HG02885 (cell line): ENCODE data around the gene ZDHHC9.

Experiments used
- ATAC-seq: cut with Tn5 transposase; IDR thresholded peaks from one replicate; pipeline ENCODE4 v1.9.1; 2021; ENCODE audit warnings: mild to moderate bottlenecking; ENCODE audit not compliant: unreplicated experiment, poor library complexity

Gene ZDHHC9

DNA sequence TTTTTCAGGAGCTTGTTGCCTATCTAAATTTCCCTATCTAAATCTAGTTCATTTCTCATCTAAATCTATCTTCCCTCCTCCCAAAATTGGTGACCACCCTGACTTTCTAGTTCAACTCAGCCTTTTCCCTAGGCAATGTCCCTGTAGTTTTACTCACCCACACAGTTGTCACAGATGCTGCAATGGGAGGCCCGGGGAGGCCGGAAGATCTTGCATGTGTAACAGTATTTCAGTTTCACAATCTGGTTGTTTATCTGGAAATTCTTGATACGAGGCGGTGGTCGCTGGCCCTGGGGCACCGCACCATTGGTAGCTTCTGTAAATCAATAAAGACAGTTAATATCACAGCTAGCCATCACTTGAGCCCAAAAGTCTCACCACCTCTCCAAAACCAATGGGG, 20.2 kb downstream of the ZDHHC9 start:
- no peak for ATAC-seq

- peak; percentile 68 for ATAC-seq
Observed at GRCh38 chrX:129823115-129823514, 20.6 kb downstream of the ZDHHC9 start.

DNA sequence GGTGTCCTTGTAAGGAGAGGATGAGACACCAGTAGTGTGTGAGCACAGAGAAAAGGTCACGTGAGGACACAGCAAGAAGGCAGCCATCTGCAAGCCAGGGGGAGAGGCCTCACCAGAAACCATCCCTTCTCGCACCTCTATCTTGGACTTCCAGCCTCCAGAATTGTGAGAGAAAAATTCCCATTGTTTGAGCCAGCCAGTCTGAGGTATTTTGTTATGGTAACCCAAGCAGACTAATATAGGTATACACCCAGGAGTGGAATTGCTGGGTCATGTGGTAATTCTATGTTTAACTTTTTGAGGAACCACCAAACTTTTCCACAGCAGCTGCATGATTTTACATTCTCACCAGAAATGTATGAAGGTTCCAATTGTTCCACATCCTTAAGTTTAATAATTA, 25.6 kb downstream of the ZDHHC9 start:
- no peak for ATAC-seq

- ATAC-seq: no peak
Observed at GRCh38 chrX:129813662-129814368, 29.9 kb downstream of the ZDHHC9 start.

DNA sequence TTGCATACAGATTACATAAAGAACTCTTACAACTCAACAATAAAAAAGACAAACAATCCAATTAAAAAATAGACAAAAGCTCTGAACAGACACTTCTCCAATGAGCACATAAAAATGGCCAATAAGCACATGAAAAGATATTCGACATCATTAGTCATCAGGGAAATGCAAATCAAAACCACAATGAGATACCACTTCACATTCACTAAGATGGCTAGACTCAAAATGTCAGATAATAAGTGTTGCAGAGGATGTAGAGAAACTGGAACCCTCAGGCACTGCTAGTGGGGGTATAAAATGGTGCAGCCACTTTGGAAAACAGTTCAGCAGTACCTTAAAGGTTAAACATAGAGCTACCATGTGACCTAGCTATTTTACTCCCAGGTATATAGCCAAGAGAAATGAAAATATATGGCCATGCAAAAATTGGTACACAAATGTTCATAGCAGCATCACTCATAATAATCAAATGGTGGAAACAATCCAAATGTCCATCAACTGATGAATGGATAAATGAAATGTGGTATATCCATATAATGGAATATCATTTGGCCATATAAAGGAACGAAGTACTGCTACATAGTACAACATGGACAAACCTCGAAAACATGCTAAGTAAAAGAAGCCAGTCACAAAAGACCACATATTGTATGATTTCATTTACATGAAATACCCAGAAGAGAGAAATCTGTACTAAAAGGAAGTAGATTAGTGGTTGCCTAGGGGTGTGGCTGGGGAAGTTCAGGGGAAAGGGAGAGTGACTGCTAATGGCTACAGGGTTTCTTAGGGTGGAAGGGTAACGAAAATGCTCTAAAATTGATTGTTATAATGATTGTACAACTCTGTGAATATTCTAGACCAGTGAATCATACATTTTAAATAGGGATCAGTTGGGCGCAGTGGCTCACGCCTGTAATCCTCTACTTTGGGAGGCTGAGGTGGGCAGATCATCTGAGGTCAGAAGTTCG, 34.6 kb downstream of the ZDHHC9 start:
- no peak for ATAC-seq

- ATAC-seq: no peak
Observed at GRCh38 chrX:129808158-129808828, 35.4 kb downstream of the ZDHHC9 start.

- ATAC-seq: no peak
Observed at GRCh38 chrX:129804806-129805205, 38.9 kb downstream of the ZDHHC9 start.

DNA sequence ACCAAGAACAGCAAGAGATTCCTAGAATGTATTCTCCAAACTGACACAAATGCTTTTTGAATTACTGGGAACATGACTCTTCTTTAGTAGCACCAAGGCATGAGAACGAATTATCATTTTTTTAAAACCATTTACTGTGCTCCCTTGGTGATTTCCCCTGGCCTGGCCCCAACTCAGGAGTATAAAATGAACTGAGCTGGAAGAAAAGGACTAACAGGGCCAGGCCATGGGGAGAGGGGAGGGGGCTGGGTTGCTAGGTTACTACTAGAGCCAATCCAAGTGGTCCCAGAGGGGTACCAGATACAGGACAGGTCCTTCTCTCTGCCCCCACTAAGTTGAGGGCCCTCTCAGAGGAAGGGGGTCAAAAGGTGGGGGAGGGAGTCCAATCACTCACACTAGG, 40.8 kb downstream of the ZDHHC9 start:
- ATAC-seq: no peak

GRCh38 chrX:129800186-129800585, 43.5 kb downstream of the ZDHHC9 start:
- ATAC-seq: no peak

DNA sequence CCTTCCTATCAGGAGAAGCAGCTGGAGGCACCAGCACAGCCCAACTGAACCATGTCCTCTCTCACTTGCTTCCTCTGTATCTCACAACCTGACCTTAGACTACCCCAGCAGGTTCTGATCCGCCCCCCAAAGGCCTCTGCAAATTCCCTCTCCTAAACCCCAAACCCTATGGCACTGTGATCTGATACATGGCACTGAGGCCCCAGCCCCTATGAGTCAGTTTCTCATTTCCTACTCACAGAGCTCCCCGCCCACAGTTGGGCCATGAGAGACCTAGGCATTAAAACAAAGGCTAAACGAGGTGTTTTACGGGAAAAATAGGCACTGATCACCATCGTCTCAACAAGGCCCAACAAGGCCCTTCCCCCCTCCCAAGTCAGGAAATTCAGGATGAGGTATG, 44.8 kb downstream of the ZDHHC9 start:
- ATAC-seq: no peak

GRCh38 chrX:129798456-129798855, 45.2 kb downstream of the ZDHHC9 start:
- ATAC-seq: no peak

- ATAC-seq: no peak
Observed at GRCh38 chrX:129797251-129797906, 46.3 kb downstream of the ZDHHC9 start.

DNA sequence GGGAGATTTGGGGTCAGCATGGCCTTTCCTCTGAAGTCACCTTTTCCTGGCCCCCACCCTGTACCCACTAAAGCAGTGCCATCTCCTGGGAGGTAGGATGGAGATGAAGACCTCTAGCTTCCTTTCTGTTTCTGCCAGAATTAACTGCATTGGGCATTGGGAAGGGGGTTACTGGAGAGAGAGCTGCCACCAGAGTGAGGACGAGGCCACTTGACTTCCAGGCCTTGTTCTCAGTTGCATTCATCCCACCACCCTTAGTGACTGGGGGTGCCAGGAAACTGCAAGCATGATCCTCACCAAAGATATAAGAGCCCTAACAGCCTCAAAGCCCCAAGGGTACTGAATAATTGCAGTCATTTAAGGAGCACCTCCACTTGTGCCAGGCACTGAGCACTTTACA, 48.1 kb downstream of the ZDHHC9 start:
- no peak for ATAC-seq

DNA sequence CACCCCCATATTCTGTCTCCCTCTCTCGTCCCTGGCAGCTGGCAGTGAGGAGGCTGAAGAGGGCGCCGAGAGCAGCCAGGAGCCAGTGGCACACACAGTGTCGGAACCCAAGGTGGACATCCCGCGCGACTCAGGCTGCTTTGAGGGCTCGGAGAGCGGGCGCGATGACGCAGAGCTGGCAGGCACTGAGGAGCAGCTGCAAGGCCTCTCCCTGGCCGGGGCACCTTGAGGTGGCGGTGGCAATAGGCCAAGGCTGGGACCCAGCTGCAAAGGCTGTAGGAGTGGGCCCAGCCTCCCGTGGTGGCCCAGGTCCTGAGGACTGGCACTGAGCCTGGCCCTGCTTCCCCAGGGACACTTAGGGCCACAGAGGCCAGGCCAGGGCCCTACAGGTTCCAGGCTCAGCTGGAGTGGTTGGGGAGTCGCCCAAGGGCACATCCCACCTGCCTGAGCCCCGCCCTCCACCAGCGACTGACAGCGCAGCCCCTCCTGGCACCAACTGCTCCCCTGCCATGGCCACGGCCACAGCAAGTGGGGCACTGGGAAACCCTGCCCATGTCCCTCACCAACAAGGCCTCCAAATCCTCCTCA, 50.0 kb downstream of the ZDHHC9 start:
- ATAC-seq: no peak

DNA sequence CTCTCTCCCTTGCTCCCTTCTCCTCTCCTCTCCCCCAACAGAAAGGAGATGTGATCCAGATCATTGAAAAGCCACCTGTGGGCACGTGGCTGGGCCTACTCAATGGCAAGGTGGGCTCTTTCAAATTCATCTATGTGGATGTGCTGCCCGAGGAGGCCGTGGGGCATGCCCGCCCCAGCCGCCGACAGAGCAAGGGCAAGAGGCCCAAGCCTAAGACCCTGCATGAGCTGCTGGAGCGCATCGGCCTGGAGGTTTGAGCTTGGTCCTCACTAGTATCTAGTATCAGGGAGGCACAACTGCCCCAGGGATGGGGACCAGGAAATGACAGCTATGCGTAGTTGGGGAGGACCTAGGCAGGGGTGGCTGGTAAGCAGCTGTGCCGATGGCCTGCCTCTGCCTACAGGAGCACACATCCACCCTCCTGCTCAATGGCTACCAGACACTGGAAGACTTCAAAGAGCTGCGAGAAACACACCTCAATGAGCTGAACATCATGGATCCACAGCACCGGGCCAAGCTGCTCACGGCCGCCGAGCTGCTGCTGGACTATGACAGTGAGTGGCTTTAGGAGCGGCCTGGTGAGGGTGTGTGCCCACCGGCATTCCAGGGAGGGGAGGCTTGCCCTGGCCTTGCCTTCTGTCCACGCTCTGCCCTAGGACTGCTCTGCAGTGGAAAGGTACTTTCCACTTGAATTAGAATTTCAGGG, 50.9 kb downstream of the ZDHHC9 start:
- ATAC-seq: no peak

DNA sequence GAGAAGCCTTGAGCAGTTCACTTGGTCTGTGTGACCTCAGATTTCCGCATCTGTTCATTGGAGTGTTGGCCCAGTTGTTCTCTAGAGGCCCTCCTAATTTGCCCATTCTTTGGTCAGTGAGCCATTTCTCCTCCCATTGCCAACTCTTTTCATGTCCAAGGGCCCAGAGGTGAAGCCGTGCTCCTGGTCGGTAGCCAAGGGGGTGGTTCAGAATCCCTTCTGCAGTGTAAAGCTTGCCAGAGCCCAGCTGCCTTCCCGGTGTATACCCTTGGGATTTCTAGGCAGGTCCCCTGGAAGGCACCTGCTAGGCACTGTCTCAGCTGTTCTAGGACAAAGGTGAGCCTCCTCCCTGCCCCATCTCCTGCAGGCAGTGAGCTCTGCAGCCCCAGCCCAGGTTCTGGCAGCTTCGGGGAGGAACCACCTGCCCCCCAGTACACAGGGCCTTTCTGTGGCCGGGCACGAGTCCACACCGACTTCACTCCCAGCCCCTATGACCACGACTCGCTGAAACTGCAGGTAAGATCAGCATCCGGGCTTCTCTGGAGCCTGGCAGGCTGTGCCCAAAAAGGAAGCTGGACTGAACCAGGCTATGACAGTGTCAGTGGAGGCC, 51.6 kb downstream of the ZDHHC9 start:
- ATAC-seq: no peak

GRCh38 chrX:129791336-129791735, 52.4 kb downstream of the ZDHHC9 start:
- no peak for ATAC-seq

DNA sequence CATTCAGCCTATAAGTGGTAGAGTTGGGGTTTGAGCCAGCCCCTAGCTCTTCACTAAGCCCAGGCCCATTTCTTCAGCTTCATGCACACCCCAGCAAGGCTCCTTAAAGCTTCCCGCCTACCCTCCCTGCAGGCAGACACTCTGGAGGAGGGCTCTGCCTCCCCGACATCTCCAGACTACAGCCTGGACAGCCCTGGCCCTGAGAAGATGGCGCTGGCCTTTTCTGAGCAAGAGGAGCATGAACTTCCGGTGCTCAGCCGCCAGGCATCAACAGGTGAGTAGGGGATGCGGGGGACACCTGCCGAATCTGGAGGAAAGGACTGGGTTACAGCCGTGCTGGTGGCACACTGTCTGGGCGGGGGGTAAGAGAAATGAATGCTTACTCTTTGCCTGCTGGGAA, 52.9 kb downstream of the ZDHHC9 start:
- no peak for ATAC-seq

- ATAC-seq: no peak
Observed at GRCh38 chrX:129790146-129790545, 53.5 kb downstream of the ZDHHC9 start.
